ENCODE results near the gene BTBD9. TPM values are rescaled to one million over a fixed set of nuclear protein-coding genes. Genes with fewer than 3 reads are reported as not detected.

The BTBD9 gene
- total RNA-seq, 1 experiment from 2014 or later = 8.9 TPM

DNA sequence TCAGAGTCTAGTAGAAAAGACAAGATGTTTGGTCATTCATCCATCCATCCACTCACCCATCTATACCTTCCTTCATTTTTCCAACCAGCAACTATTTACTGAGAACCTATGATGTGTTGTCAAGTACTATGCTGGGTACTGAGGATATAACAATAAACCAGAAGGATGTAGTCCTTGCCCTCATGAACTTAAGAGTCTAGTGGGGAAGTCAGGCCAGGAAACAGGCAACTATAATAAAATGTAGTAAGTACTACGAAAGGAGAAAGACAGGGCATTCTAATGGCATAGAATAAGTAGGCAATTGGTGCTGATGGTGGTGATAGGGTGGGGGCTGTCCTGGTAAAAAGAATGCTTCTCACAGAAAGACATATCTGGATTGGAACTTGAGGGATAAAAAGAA, 245.7 kb downstream of the BTBD9 start:
- Mint-ChIP-seq H3K27ac (no peak overlapping the region), H3K9me3 (no peaks in the 10 kb centered on the region), H3K36me3 (ENCODE audit: insufficient read depth in 1 of 3, low read depth in 3 of 3) (no peaks in the 10 kb centered on the region; a peak in 1 of 7 replicates), H3K27me3 (ENCODE audit: low read depth) (no peaks in the 10 kb centered on the region), H3K4me3 (no peak overlapping the region), H3K4me1 (peaks cover 17 to 31% of the 10 kb centered on the region in 2 experiments)
- H2BK20ac ChIP-seq (ENCODE audit: low read depth, low read length, poor library complexity, severe bottlenecking) = no peak overlapping the region
- no peak overlapping the region for H2BK5ac ChIP-seq (ENCODE audit: insufficient read length, low read length)
- H2BK120ac ChIP-seq (ENCODE audit: low read depth, low read length, poor library complexity, severe bottlenecking) = no peak overlapping the region
- no peak overlapping the region for H4K5ac ChIP-seq (ENCODE audit: insufficient read length, low read depth, low read length)
- H4K91ac ChIP-seq (ENCODE audit: insufficient read length, low read depth, low read length) = no peak overlapping the region
- H3K27ac ChIP-seq (ENCODE audit: insufficient read length, low read depth, low read length) = no peak overlapping the region
- H3T11ph ChIP-seq (ENCODE audit: low read length) = no peak overlapping the region
- DNase-seq = no peak
- H3K79me2 ChIP-seq (ENCODE audit: insufficient read depth, low read length) = no peaks in the 10 kb centered on the region
- H3K79me1 ChIP-seq (ENCODE audit: insufficient read depth, low read depth, low read length, poor library complexity, severe bottlenecking) = no peaks in the 10 kb centered on the region
- H2BK15ac ChIP-seq (ENCODE audit: low read depth, low read length) = no peak overlapping the region
- H4K20me1 ChIP-seq (ENCODE audit: control insufficient read depth, insufficient read depth, insufficient read length) = no peaks in the 10 kb centered on the region
- no peak overlapping the region for H3K18ac ChIP-seq (ENCODE audit: insufficient read length, low read depth, low read length)
- H2AK5ac ChIP-seq (ENCODE audit: insufficient read length, low read length) = no peak overlapping the region
- H3K4me1 ChIP-seq (ENCODE audit: insufficient read depth, low read length) = peaks cover 2% of the 10 kb centered on the region; the same call in 1 of the 2 replicates
- H3K23me2 ChIP-seq (ENCODE audit: insufficient read length, low read depth, low read length, poor library complexity, severe bottlenecking) = no peaks in the 10 kb centered on the region
- no peak overlapping the region for H3K14ac ChIP-seq (ENCODE audit: insufficient read depth, low read length)
- H2BK12ac ChIP-seq (ENCODE audit: insufficient read length, low read depth, low read length) = no peak overlapping the region
- H3K9me3 ChIP-seq (ENCODE audit: control insufficient read depth, low read depth, low read length) = no peaks in the 10 kb centered on the region
- H3K27me3 ChIP-seq (ENCODE audit: insufficient read depth, low read length) = no peaks in the 10 kb centered on the region
- no peak overlapping the region for H3K9ac ChIP-seq (ENCODE audit: extremely low read depth, insufficient read length, low read length)
- H2AFZ ChIP-seq (ENCODE audit: low read length) = no peak overlapping the region
- WGBS (ENCODE audit: extremely low coverage, insufficient read length, low lambda C conversion rate) = no CpG with 5 or more reads among the region's 1 CpG
- no peak overlapping the region for H3K4me2 ChIP-seq (ENCODE audit: insufficient read depth, insufficient read length, low read length)
- no peak overlapping the region for H3K56ac ChIP-seq (ENCODE audit: insufficient read length, low read depth, low read length)
- no peak overlapping the region for H3K4ac ChIP-seq (ENCODE audit: low read depth, low read length)
- TF ChIP-seq, protein P1, sequence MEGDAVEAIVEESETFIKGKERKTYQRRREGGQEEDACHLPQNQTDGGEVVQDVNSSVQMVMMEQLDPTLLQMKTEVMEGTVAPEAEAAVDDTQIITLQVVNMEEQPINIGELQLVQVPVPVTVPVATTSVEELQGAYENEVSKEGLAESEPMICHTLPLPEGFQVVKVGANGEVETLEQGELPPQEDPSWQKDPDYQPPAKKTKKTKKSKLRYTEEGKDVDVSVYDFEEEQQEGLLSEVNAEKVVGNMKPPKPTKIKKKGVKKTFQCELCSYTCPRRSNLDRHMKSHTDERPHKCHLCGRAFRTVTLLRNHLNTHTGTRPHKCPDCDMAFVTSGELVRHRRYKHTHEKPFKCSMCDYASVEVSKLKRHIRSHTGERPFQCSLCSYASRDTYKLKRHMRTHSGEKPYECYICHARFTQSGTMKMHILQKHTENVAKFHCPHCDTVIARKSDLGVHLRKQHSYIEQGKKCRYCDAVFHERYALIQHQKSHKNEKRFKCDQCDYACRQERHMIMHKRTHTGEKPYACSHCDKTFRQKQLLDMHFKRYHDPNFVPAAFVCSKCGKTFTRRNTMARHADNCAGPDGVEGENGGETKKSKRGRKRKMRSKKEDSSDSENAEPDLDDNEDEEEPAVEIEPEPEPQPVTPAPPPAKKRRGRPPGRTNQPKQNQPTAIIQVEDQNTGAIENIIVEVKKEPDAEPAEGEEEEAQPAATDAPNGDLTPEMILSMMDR (conservative IDR thresholded peaks at IDR 0.05) = no peak
- H4K8ac ChIP-seq (replicated peaks; ENCODE audit: insufficient read length, low read depth, low read length) = no peak overlapping the region
- H3K23ac ChIP-seq (ENCODE audit: insufficient read length, low read depth, low read length) = no peak overlapping the region

All from H9 (cell line).